HG03521 (cell line): ENCODE results near the gene BEAN1.

Experiments used
- ATAC-seq: cut with Tn5 transposase; IDR thresholded peaks from one replicate; pipeline ENCODE4 v1.9.1; 2021; ENCODE audit warnings: mild to moderate bottlenecking, moderate library complexity; ENCODE audit not compliant: unreplicated experiment

The BEAN1 gene

GRCh38 chr16:66395806-66396555 lies 31.1 kb upstream of the BEAN1 start:
- ATAC-seq: no peak

- no peak for ATAC-seq
Observed at GRCh38 chr16:66397736-66398433, 29.2 kb upstream of the BEAN1 start.

- no peak for ATAC-seq
Observed at GRCh38 chr16:66399031-66399430, 28.1 kb upstream of the BEAN1 start.

- ATAC-seq: no peak
Observed at GRCh38 chr16:66399930-66400329, 27.2 kb upstream of the BEAN1 start.

GRCh38 chr16:66400503-66401380 lies 26.4 kb upstream of the BEAN1 start:
- no peak for ATAC-seq

GRCh38 chr16:66401610-66402009 lies 25.5 kb upstream of the BEAN1 start:
- ATAC-seq: no peak

- no peak for ATAC-seq
Observed at GRCh38 chr16:66402166-66402565, 24.9 kb upstream of the BEAN1 start.

- no peak for ATAC-seq
Observed at GRCh38 chr16:66402591-66403230, 24.4 kb upstream of the BEAN1 start.

GRCh38 chr16:66403531-66404145 lies 23.5 kb upstream of the BEAN1 start:
- ATAC-seq: no peak

GRCh38 chr16:66405057-66405783 lies 21.9 kb upstream of the BEAN1 start:
- ATAC-seq: no peak

- ATAC-seq: peak; percentile 61
Observed at GRCh38 chr16:66406534-66407221, 20.4 kb upstream of the BEAN1 start.

GRCh38 chr16:66408163-66409048 lies 18.7 kb upstream of the BEAN1 start:
- no peak for ATAC-seq

- ATAC-seq: no peak
Observed at GRCh38 chr16:66409156-66409555, 17.9 kb upstream of the BEAN1 start.

- no peak for ATAC-seq
Observed at GRCh38 chr16:66412182-66412581, 14.9 kb upstream of the BEAN1 start.

GRCh38 chr16:66414891-66415290 lies 12.2 kb upstream of the BEAN1 start:
- ATAC-seq: no peak

- ATAC-seq: no peak
Observed at GRCh38 chr16:66416136-66416535, 11.0 kb upstream of the BEAN1 start.

- no peak for ATAC-seq
Observed at GRCh38 chr16:66416939-66417700, 10.0 kb upstream of the BEAN1 start.
